Activated T-helper 2 cell treated with anti-CD3 and anti-CD28 coated beads, Interferon-gamma antibody, Interleukin-2, Interleukin-4, amounts not matched to agents 10 μg/mL and 5 μg/mL and 100 μg/mL, durations not matched to agents 14 hours and 24 hours and 36 hours (primary cell): Measurements from ENCODE around the gene GRIN2A. TPM values are rescaled to one million over a fixed set of nuclear protein-coding genes. Genes with fewer than 3 reads are reported as not detected.

ENCODE experiments used
- DNase-seq: peaks from one replicate; pipeline ENCODE4 v3.0.0; 2021; ENCODE audit warnings: low spot score
- H3K27ac Mint-ChIP-seq: one replicate; pipeline ENCODE4 v1.8.0; 2021; ENCODE audit warnings: mixed read lengths
- H3K27me3 Mint-ChIP-seq: one replicate; pipeline ENCODE4 v1.8.0; 2021; ENCODE audit warnings: low read depth, mixed read lengths
- H3K36me3 Mint-ChIP-seq: one replicate; pipeline ENCODE4 v1.8.0; 2021; ENCODE audit warnings: low read depth, mixed read lengths
- H3K4me1 Mint-ChIP-seq: one replicate; pipeline ENCODE4 v1.8.0; 2021; ENCODE audit warnings: low read depth, mixed read lengths
- H3K4me3 Mint-ChIP-seq: one replicate; pipeline ENCODE4 v1.8.0; 2021; ENCODE audit warnings: low read depth, mild to moderate bottlenecking, moderate library complexity, mixed read lengths
- H3K9me3 Mint-ChIP-seq: one replicate; pipeline ENCODE4 v1.8.0; 2021; ENCODE audit warnings: mixed read lengths
- intact Hi-C: fragments of 100-400 bp; cut with micrococcal nuclease; formaldehyde crosslinking; loops from one replicate; pipeline ENCODE4 v1.15.1; 2023
- total RNA-seq: library from RNA; stranded (reverse); gene quantifications from 2 replicates; pipeline ENCODE4 v1.2.3, GENCODE V29; 2022

The GRIN2A gene
- total RNA-seq, 1 donor from 2014 or later, result not detected

- H3K4me3 Mint-ChIP-seq, result no peak overlapping the region
- H3K4me1 Mint-ChIP-seq, result no peaks in the 10 kb centered on the region
- intact Hi-C loops, result no loop called here
- no peak overlapping the region for H3K27ac Mint-ChIP-seq
- DNase-seq, result no peak
- no peaks in the 10 kb centered on the region for H3K9me3 Mint-ChIP-seq
- no peaks in the 10 kb centered on the region for H3K36me3 Mint-ChIP-seq
- H3K27me3 Mint-ChIP-seq, result no peaks in the 10 kb centered on the region
Observed at GRCh38 chr16:9919460-9919859, 262.8 kb downstream of the GRIN2A start.

DNA sequence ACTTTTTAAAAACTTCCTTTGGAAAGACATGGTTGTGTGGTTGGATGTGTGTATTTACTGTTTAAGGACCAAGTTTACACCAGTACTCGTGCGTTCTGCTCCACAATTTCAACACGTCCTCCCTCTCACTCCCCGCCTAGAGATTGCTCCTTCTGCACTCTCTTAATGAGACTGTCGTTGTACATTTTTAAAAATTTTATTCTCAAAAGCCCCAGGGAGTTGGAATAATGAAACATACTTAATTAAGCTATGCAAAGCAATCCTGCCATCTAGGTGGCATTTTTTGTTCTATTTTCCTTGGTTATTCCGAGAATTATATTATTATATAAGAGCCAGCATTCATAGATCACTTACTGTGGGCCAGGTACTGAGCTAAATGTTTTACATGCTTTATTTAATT, 264.5 kb downstream of the GRIN2A start:
- no peak for DNase-seq
- Mint-ChIP-seq H3K27ac (no peak overlapping the region), H3K4me3 (no peak overlapping the region), H3K4me1 (no peaks in the 10 kb centered on the region), H3K9me3 (no peaks in the 10 kb centered on the region), H3K27me3 (no peaks in the 10 kb centered on the region), H3K36me3 (no peaks in the 10 kb centered on the region)
- intact Hi-C loops, result no loop called here

DNA sequence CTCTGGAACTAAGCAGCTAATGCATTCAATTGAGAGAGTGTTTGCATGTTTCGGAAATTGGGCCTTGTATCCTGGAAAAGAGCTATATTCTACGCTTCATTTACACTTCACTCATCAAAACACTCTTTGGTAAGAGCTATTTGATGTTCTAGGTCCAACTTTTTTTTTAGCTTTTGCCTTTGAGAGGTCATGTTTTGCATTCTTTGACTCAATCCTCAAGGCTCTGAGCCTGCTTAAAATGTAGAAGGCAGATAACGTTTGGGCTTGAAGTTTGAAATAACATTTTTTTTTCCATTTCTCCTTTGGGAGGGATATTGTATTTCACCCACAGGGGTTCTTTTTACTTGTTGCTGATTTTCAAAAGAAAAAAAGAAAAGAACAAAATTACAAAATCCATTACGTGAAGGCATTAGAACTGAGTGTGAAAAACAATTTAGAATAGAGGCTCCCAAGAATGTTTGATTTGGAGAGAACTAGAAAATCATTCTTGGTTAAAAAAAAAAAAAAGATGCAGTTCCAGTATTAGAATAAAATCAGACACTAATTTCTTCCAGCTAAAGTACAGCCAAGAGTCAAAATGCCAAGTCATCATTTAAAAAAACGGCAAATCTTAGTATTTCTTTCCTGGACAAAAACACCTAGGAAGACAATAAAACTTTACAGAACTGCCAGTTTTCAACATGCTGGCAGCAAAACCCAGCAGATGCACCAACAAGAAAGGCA, 268.5 kb downstream of the GRIN2A start:
- H3K4me3 Mint-ChIP-seq, result no peak overlapping the region
- intact Hi-C loops, result no loop called here
- H3K27ac Mint-ChIP-seq, result no peak overlapping the region
- H3K27me3 Mint-ChIP-seq, result no peaks in the 10 kb centered on the region
- H3K9me3 Mint-ChIP-seq, result peaks cover 5% of the 10 kb centered on the region
- H3K4me1 Mint-ChIP-seq, result no peaks in the 10 kb centered on the region
- no peak for DNase-seq
- no peaks in the 10 kb centered on the region for H3K36me3 Mint-ChIP-seq

- Mint-ChIP-seq H3K4me3 (no peak overlapping the region), H3K27me3 (no peaks in the 10 kb centered on the region), H3K36me3 (no peaks in the 10 kb centered on the region), H3K4me1 (no peaks in the 10 kb centered on the region), H3K9me3 (peaks cover 9% of the 10 kb centered on the region), H3K27ac (no peak overlapping the region)
- DNase-seq, result no peak
- intact Hi-C loops, result no loop called here
Observed at GRCh38 chr16:9911989-9912388, 270.2 kb downstream of the GRIN2A start.

DNA sequence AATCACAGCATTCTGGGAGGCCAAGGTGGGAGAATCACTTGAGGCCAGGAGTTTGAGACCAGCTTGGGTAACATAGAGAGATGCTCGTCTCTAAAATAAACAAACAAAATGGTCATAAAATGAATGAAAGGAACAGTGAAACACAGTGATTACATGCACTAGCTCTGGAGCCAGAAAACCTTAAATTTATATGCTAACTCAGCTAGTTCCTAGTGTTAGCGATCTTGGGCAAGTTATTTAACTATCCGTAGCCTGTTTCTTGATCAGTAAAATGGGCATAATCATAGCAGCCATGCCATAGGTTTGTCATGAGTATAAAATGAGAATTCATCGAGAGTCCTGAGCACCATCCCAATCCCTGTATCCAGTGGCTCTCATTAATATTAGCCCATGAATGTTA, 271.0 kb downstream of the GRIN2A start:
- H3K9me3 Mint-ChIP-seq, result peaks cover 9% of the 10 kb centered on the region
- no peak overlapping the region for H3K27ac Mint-ChIP-seq
- intact Hi-C loops, result no loop called here
- H3K4me1 Mint-ChIP-seq, result no peaks in the 10 kb centered on the region
- H3K4me3 Mint-ChIP-seq, result no peak overlapping the region
- H3K36me3 Mint-ChIP-seq, result no peaks in the 10 kb centered on the region
- no peaks in the 10 kb centered on the region for H3K27me3 Mint-ChIP-seq
- no peak for DNase-seq

DNA sequence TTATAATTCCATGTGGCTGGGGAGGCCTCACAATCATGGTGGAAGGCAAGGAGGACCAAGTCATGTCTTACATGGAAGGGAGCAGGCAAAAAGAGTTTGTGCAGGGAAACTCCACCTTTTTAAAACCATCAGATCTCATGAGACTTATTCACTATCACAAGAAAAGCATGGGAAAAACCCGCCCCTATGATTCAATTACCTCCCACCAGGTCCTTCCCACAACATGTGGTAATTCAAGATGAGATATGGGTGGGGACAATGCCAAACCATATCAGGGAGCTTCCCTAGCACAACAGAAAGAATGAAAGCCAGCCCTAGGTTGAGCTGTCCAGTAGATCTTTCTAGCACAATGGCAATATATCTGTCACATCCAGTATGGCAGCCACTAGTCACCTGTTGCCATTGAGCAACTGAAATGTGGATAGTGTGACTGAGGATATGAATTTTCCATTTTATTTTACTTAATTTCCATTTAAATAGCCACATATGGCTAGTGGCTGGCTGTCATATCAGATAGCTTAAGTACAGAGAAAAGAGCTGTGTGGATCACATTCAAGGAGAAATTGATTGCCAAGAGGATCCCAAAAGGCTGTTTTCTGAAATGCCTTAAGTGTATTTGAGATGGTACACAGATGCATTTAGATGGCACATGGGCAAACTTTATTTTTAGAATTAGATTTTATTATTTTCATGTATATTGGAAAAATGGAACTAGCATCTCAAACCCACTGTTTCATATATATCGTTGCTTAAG, 273.0 kb downstream of the GRIN2A start:
- H3K27me3 Mint-ChIP-seq, result no peaks in the 10 kb centered on the region
- no peaks in the 10 kb centered on the region for H3K4me1 Mint-ChIP-seq
- intact Hi-C loops, result no loop called here
- peaks cover 14% of the 10 kb centered on the region for H3K9me3 Mint-ChIP-seq
- no peaks in the 10 kb centered on the region for H3K36me3 Mint-ChIP-seq
- DNase-seq, result no peak
- H3K27ac Mint-ChIP-seq, result no peak overlapping the region
- H3K4me3 Mint-ChIP-seq, result no peak overlapping the region

- DNase-seq, result no peak
- intact Hi-C loops, result no loop called here
- Mint-ChIP-seq H3K27me3 (no peaks in the 10 kb centered on the region), H3K27ac (no peak overlapping the region), H3K4me3 (no peak overlapping the region), H3K4me1 (no peaks in the 10 kb centered on the region), H3K36me3 (no peaks in the 10 kb centered on the region), H3K9me3 (peaks cover 15% of the 10 kb centered on the region)
Observed at GRCh38 chr16:9908613-9909012, 273.6 kb downstream of the GRIN2A start.

DNA sequence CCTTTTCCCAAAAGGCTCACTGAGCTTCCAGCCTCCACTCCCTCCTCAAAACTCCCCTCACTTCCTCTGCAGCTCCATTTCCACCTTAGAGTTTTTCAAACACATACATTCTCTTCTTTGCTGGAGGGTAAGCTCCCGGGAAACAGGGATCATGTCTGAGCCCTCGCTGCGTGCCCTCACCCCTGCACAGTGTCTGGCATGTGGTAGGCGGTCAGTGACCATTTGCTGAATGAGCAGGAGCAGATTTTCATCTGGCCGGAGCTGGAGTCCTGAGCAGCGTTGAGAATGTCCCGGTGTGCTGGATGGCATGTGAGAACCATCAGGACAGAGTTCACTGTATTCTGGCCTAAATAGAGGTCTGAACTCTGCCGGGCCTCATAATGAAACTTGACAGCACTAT, 274.5 kb downstream of the GRIN2A start:
- Mint-ChIP-seq H3K4me1 (no peaks in the 10 kb centered on the region), H3K27me3 (no peaks in the 10 kb centered on the region)
- intact Hi-C loops, result no loop called here

DNA sequence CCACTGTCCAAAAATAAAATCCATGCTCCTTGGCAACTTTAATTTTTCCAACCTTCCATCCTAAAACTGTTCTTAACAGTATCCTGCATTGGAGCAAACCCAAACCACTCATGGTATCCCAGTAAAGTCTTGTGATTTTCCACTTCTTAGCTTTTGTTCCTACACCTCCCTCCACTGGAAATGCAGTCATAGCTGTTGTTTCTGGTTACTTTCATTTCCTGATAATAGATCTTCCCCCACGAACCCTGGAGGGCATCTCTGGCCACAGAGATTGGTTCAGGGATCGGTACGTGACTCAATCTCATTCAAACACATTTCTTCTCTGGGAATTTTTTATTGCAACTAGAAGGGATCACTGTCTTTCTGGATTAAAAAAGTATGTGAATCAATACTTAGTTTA, 276.0 kb downstream of the GRIN2A start:
- Mint-ChIP-seq H3K27me3 (no peaks in the 10 kb centered on the region), H3K36me3 (no peaks in the 10 kb centered on the region), H3K4me1 (no peaks in the 10 kb centered on the region), H3K4me3 (no peak overlapping the region), H3K27ac (no peak overlapping the region), H3K9me3 (peaks cover 23% of the 10 kb centered on the region)
- intact Hi-C loops, result no loop called here
- DNase-seq, result no peak

More for the DNA sequence above, 274.5 kb downstream of the GRIN2A start:
- DNase-seq, result no peak
- H3K4me3 Mint-ChIP-seq, result no peak overlapping the region
- peaks cover 20% of the 10 kb centered on the region for H3K9me3 Mint-ChIP-seq
- H3K27ac Mint-ChIP-seq, result no peak overlapping the region
- H3K36me3 Mint-ChIP-seq, result no peaks in the 10 kb centered on the region

DNA sequence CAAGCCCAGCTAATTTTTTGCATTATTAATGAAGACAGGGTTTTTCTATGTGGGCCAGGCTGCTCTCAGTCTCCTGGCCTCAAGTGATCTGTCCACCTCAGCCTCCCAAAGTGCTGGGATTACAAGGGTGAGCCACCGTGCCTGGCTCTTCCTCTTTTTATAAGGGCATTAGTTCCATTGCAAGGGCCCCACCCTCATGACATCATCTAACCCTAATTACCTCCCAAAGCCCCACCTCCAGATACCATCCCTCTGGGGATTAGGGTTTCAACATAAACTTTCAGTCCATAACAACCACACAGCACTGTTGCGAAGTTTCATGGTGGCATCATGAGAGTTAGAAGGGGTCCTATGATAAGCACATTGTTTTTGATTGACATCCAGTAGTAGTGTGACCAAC, 277.7 kb downstream of the GRIN2A start:
- Mint-ChIP-seq H3K27me3 (no peaks in the 10 kb centered on the region), H3K4me1 (no peaks in the 10 kb centered on the region), H3K9me3 (peaks cover 18% of the 10 kb centered on the region), H3K4me3 (no peak overlapping the region), H3K36me3 (no peaks in the 10 kb centered on the region), H3K27ac (no peak overlapping the region)
- no peak for DNase-seq
- intact Hi-C loops, result no loop called here

GRCh38 chr16:9900576-9900975, 281.7 kb downstream of the GRIN2A start:
- H3K36me3 Mint-ChIP-seq, result no peaks in the 10 kb centered on the region
- DNase-seq, result no peak
- H3K4me1 Mint-ChIP-seq, result no peaks in the 10 kb centered on the region
- no peak overlapping the region for H3K4me3 Mint-ChIP-seq
- intact Hi-C loops, result no loop called here
- H3K27me3 Mint-ChIP-seq, result no peaks in the 10 kb centered on the region
- no peak overlapping the region for H3K27ac Mint-ChIP-seq
- peaks cover 21% of the 10 kb centered on the region for H3K9me3 Mint-ChIP-seq

DNA sequence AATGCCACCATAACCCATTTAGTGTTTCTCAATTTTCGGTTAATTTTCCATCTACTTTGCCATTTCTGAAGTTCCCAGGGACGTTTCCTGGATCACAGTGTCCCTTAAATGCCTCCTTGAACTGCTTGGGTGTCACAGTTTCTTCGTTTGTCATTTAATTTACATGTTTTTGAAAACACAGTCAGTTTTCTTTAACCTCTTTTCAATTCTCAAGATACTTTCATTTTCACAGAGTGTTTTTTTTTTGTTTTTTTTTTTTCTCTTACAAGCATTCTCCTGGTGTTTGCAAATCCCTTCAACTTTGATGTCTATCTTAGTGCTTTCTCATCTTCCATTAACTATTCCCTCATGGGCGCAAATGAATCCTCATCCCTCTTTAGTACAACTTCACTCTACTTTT, 283.7 kb downstream of the GRIN2A start:
- H3K4me1 Mint-ChIP-seq, result no peaks in the 10 kb centered on the region
- H3K36me3 Mint-ChIP-seq, result no peaks in the 10 kb centered on the region
- no peak for DNase-seq
- H3K27me3 Mint-ChIP-seq, result no peaks in the 10 kb centered on the region
- intact Hi-C loops, result no loop called here
- H3K27ac Mint-ChIP-seq, result no peak overlapping the region
- H3K9me3 Mint-ChIP-seq, result peaks cover 14% of the 10 kb centered on the region
- no peak overlapping the region for H3K4me3 Mint-ChIP-seq

- intact Hi-C loops, result no loop called here
- no peaks in the 10 kb centered on the region for H3K36me3 Mint-ChIP-seq
- no peak for DNase-seq
- peaks cover 10% of the 10 kb centered on the region for H3K9me3 Mint-ChIP-seq
- no peak overlapping the region for H3K27ac Mint-ChIP-seq
- no peak overlapping the region for H3K4me3 Mint-ChIP-seq
- H3K27me3 Mint-ChIP-seq, result no peaks in the 10 kb centered on the region
- H3K4me1 Mint-ChIP-seq, result no peaks in the 10 kb centered on the region
Observed at GRCh38 chr16:9898124-9898523, 284.1 kb downstream of the GRIN2A start.
